Ovary (tissue), 9 donors: Measurements from ENCODE around the gene ANKRD44. TPM values are rescaled to one million over a fixed set of nuclear protein-coding genes. Genes with fewer than 3 reads are reported as not detected.

Experiments
- DNase-seq, 5 donors: peaks; one replicate each; pipeline ENCODE4 v3.0.0-alpha.2; 2019 to 2020
- H3K27ac ChIP-seq, 2 donors: fragments of 200-600 bp; one replicate each; pipeline versions ENCODE4 v1.5.1 to v1.8.0; 2019 to 2022
- H3K27me3 ChIP-seq: fragments of 200-600 bp; one replicate; pipeline ENCODE4 v1.8.0; 2022
- H3K36me3 ChIP-seq: fragments of 200-600 bp; sonication (generic); one replicate; pipeline ENCODE4 v1.5.1; 2019
- H3K4me1 ChIP-seq: one replicate; pipeline ENCODE4 v1.8.1; 2013; ENCODE audit warnings: mild to moderate bottlenecking, moderate library complexity; ENCODE audit not compliant: insufficient read depth
- H3K4me3 ChIP-seq: fragments of 200-600 bp; sonication (generic); one replicate; pipeline ENCODE4 v1.5.1; 2017
- H3K9me3 ChIP-seq, 2 donors: fragments of 200-600 bp in 1 of 2; sonication (generic) in 1 of 2; one replicate each; pipeline versions ENCODE4 v1.5.1 to v1.8.1; 2013 to 2019; ENCODE audit warnings: mild to moderate bottlenecking in 1 of 2, moderate library complexity in 1 of 2
- CTCF ChIP-seq, 3 donors: fragments of 450-650 bp in 2 of 3; fragments of 200-600 bp in 1 of 3; IDR thresholded peaks; one replicate each; pipeline versions ENCODE4 v1.5.1 to v1.8.0; 2016 to 2022; ENCODE audit warnings: antibody characterized with exemption in 3 of 3, mild to moderate bottlenecking in 1 of 3
- EP300 ChIP-seq: sonication (generic); formaldehyde crosslinking; IDR thresholded peaks from one replicate; pipeline ENCODE4 v1.6.1; 2017; ENCODE audit warnings: antibody characterized with exemption
- POLR2A ChIP-seq: fragments of 450-650 bp; IDR thresholded peaks from one replicate; pipeline ENCODE4 v1.6.1; 2017; ENCODE audit warnings: antibody characterized with exemption, mild to moderate bottlenecking, moderate library complexity
- WGBS, 3 donors: extraction: QIAGEN DNeasy Blood & Tissue Kit in 1 of 3; methylation state at CpG; one replicate each; pipeline versions ENCODE4 v1.1.5 to v1.1.7; 2013 to 2017; 5-methylcytosine and 5-hydroxymethylcytosine counted together
- intact Hi-C, 4 donors: fragments of 100-400 bp; cut with DNase I; formaldehyde crosslinking; loops; one replicate each; pipeline versions ENCODE4 v1.11.0 to v1.15.1; 2022 to 2023
- polyA plus RNA-seq, 2 donors: library from polyadenylated mRNA; stranded (reverse); fragments of 200-250 nt in 1 of 2; fragments of 350-450 nt in 1 of 2; fragmentation: Illumina TruSeq in 1 of 2; extraction: RNeasy Lipid Tissue Mini Kit (QIAGEN cat#74804) in 1 of 2; gene quantifications; one replicate each; pipeline ENCODE4 v1.2.3, GENCODE V29; 2013 to 2014
- total RNA-seq, 7 donors: library from RNA; depleted of rRNA in 2 of 7; stranded (reverse); fragments of >200 nt in 2 of 7; fragmentation: NEBNext Ultra II Directional in 3 of 7; extraction: Animal tissue kit (Norgen Biotek cat#: 25700) in 3 of 7; gene quantifications; one replicate each; pipeline versions ENCODE4 v1.1.0 to v1.2.4, GENCODE V29; 2016 to 2023
- donor health status: DM: no; HTN: no; CAD: no; lungs with moderate emphysema.
- donor health status: DM: no; HTN: no; CAD: no.
- donor health status: Bipolar disorder and iron deficiency.
- donor health status: DM: yes; HTN: yes; CAD: no.
- donor health status: DM: no; HTN: no; CAD: no.
- donor health status: DM: yes; HTN: yes; CAD: no.

ANKRD44 gene
- total and polyA plus RNA-seq, 9 donors: 2.6 to 60.0 (median 11.1) TPM

GRCh38 chr2:197137826-197138477 lies 172.6 kb downstream of the ANKRD44 start:
- Histone ChIP-seq H3K9me3 (no peaks in the 10 kb centered on the region), H3K36me3 (no peaks in the 10 kb centered on the region), H3K4me3 (no peak overlapping the region), H3K27ac (no peak overlapping the region), H3K27me3 (no peaks in the 10 kb centered on the region), H3K4me1 (peaks cover 2% of the 10 kb centered on the region)
- intact Hi-C loops: no loop called here
- WGBS, 3 donors: 78 to 84% (median 83%) methylated on average over 3 of the region's 3 CpGs
- no peak for TF ChIP-seq CTCF (IDR thresholded peaks at IDR 0.05)
- no peak for TF ChIP-seq POLR2A
- no peak for TF ChIP-seq EP300
- no peak for DNase-seq

- Histone ChIP-seq H3K4me1 (peaks cover 2% of the 10 kb centered on the region), H3K4me3 (no peak overlapping the region), H3K9me3 (no peaks in the 10 kb centered on the region), H3K36me3 (no peaks in the 10 kb centered on the region), H3K27me3 (no peaks in the 10 kb centered on the region), H3K27ac (no peak overlapping the region)
- intact Hi-C loops: no loop called here
- 54 to 57% (median 54%) methylated on average over 4 of the region's 4 CpGs for WGBS, 3 donors
- no peak for DNase-seq
- no peak for TF ChIP-seq POLR2A
- TF ChIP-seq CTCF (IDR thresholded peaks at IDR 0.05): no peak
- TF ChIP-seq EP300: no peak
Observed at GRCh38 chr2:197137231-197137630, 173.3 kb downstream of the ANKRD44 start.

- Histone ChIP-seq H3K36me3 (no peaks in the 10 kb centered on the region), H3K4me1 (peaks cover 2% of the 10 kb centered on the region), H3K27me3 (no peaks in the 10 kb centered on the region), H3K27ac (no peak overlapping the region), H3K4me3 (no peak overlapping the region), H3K9me3 (no peaks in the 10 kb centered on the region)
- no peak for TF ChIP-seq EP300
- TF ChIP-seq POLR2A: no peak
- no peak for TF ChIP-seq CTCF (IDR thresholded peaks at IDR 0.05)
- no peak for DNase-seq
- WGBS, 3 donors: 20 to 26% (median 26%) methylated on average over 5 of the region's 5 CpGs
- intact Hi-C loops: no loop called here
Observed at GRCh38 chr2:197136452-197136851, 174.1 kb downstream of the ANKRD44 start.

GRCh38 chr2:197135806-197136205 lies 174.8 kb downstream of the ANKRD44 start:
- Histone ChIP-seq H3K9me3 (no peaks in the 10 kb centered on the region), H3K4me1 (peaks cover 2% of the 10 kb centered on the region), H3K27me3 (no peaks in the 10 kb centered on the region), H3K36me3 (no peaks in the 10 kb centered on the region), H3K27ac (no peak overlapping the region), H3K4me3 (no peak overlapping the region)
- WGBS, 3 donors: 97 to 100% (median 100%) methylated on average over 1 of the region's 1 CpG
- TF ChIP-seq EP300 (no peak), POLR2A (no peak), CTCF (IDR thresholded peaks at IDR 0.05) (no peak)
- intact Hi-C loops: no loop called here
- DNase-seq: no peak
